ENCODE measurements around the gene SEC61A1.

The SEC61A1 gene

GRCh38 chr3:128062033-128062745 lies 10.0 kb downstream of the SEC61A1 start:
- TF ChIP-seq CTCF (IDR thresholded peaks at IDR 0.05; ENCODE audit: unreplicated experiment in 3 of 3), result no peak
- no peaks in the 10 kb centered on the region for H3K27me3 Mint-ChIP-seq (ENCODE audit: low read depth)
- peaks cover 82% of the 10 kb centered on the region for H3K36me3 Mint-ChIP-seq (ENCODE audit: low read depth)
- H3K4me3 Mint-ChIP-seq, result no peak overlapping the region
- H3K4me1 Mint-ChIP-seq, result peaks cover 3% of the 10 kb centered on the region
- no peaks in the 10 kb centered on the region for H3K9me3 Mint-ChIP-seq
- no peak overlapping the region for H3K27ac Mint-ChIP-seq

- no peaks in the 10 kb centered on the region for H3K9me3 Mint-ChIP-seq
- H3K4me3 Mint-ChIP-seq, result no peak overlapping the region
- H3K27me3 Mint-ChIP-seq (ENCODE audit: low read depth), result no peaks in the 10 kb centered on the region
- H3K27ac Mint-ChIP-seq, result no peak overlapping the region
- peaks cover 91% of the 10 kb centered on the region for H3K36me3 Mint-ChIP-seq (ENCODE audit: low read depth)
- TF ChIP-seq CTCF (IDR thresholded peaks at IDR 0.05; ENCODE audit: unreplicated experiment in 3 of 3), result no peak
- peaks cover 3% of the 10 kb centered on the region for H3K4me1 Mint-ChIP-seq
Observed at GRCh38 chr3:128063865-128064264, 11.6 kb downstream of the SEC61A1 start.

GRCh38 chr3:128064962-128065361 lies 12.7 kb downstream of the SEC61A1 start:
- H3K27me3 Mint-ChIP-seq (ENCODE audit: low read depth), result no peaks in the 10 kb centered on the region
- peaks cover 3% of the 10 kb centered on the region for H3K4me1 Mint-ChIP-seq
- no peak overlapping the region for H3K4me3 Mint-ChIP-seq
- H3K9me3 Mint-ChIP-seq, result no peaks in the 10 kb centered on the region
- TF ChIP-seq CTCF (IDR thresholded peaks at IDR 0.05; ENCODE audit: unreplicated experiment in 3 of 3), result no peak
- H3K27ac Mint-ChIP-seq, result no peak overlapping the region
- H3K36me3 Mint-ChIP-seq (ENCODE audit: low read depth), result peaks cover 89% of the 10 kb centered on the region

GRCh38 chr3:128066114-128066513 lies 13.9 kb downstream of the SEC61A1 start:
- Mint-ChIP-seq H3K4me1 (peaks cover 3% of the 10 kb centered on the region), H3K9me3 (no peaks in the 10 kb centered on the region), H3K27me3 (ENCODE audit: low read depth) (no peaks in the 10 kb centered on the region), H3K27ac (no peak overlapping the region), H3K4me3 (no peak overlapping the region), H3K36me3 (ENCODE audit: low read depth) (peaks cover 86% of the 10 kb centered on the region)
- TF ChIP-seq CTCF (IDR thresholded peaks at IDR 0.05; ENCODE audit: unreplicated experiment in 3 of 3), result no peak

- Mint-ChIP-seq H3K4me1 (peaks cover 3% of the 10 kb centered on the region), H3K27ac (no peak overlapping the region), H3K36me3 (ENCODE audit: low read depth) (peaks cover 80% of the 10 kb centered on the region), H3K27me3 (ENCODE audit: low read depth) (no peaks in the 10 kb centered on the region), H3K4me3 (no peak overlapping the region), H3K9me3 (no peaks in the 10 kb centered on the region)
- no peak for TF ChIP-seq CTCF (IDR thresholded peaks at IDR 0.05; ENCODE audit: unreplicated experiment in 3 of 3)
Observed at GRCh38 chr3:128066676-128067075, 14.4 kb downstream of the SEC61A1 start.

GRCh38 chr3:128067489-128067888 lies 15.3 kb downstream of the SEC61A1 start:
- Mint-ChIP-seq H3K27ac (no peak overlapping the region), H3K27me3 (ENCODE audit: low read depth) (no peaks in the 10 kb centered on the region)
- TF ChIP-seq CTCF (IDR thresholded peaks at IDR 0.05; ENCODE audit: unreplicated experiment in 3 of 3), result no peak

More at GRCh38 chr3:128067489-128067888, 15.3 kb downstream of the SEC61A1 start:
- no peaks in the 10 kb centered on the region for H3K9me3 Mint-ChIP-seq
- peaks cover 76% of the 10 kb centered on the region for H3K36me3 Mint-ChIP-seq (ENCODE audit: low read depth)
- no peak overlapping the region for H3K4me3 Mint-ChIP-seq
- peaks cover 3% of the 10 kb centered on the region for H3K4me1 Mint-ChIP-seq

Data from nephron (organoid).